Caki2 (cell line): ENCODE data around the gene METTL24. TPM values are rescaled to one million over a fixed set of nuclear protein-coding genes. Genes with fewer than 3 reads are reported as not detected.

Source experiments
- total RNA-seq: library from RNA; depleted of rRNA; stranded (reverse); fragments of >200 nt; shearing (Covaris generic); gene quantifications from 2 replicates; pipeline ENCODE4 v1.2.3, GENCODE V29; 2014; ENCODE audit warnings: low replicate concordance; rRNA removed

The METTL24 gene
- total RNA-seq, 1 experiment from 2014 or later, result not detected

Other genes with a start within 250 kb of the METTL24 start
- 21.9 and 26.5 TPM in 2 replicates for gene WASF1, start 178.7 kb downstream of the METTL24 start, total RNA-seq
- gene CDC40, start 177.9 kb downstream of the METTL24 start, total RNA-seq, result 13.4 and 15.1 TPM in 2 replicates
- gene DDO, start 57.2 kb upstream of the METTL24 start, total RNA-seq, result 2.1 and 6.9 TPM in 2 replicates
- not detected in 2 replicates for gene SLC22A16, start 118.3 kb upstream of the METTL24 start, total RNA-seq